GM18505 (cell line): ENCODE data around the gene APCDD1L.

Experiments used
- ATAC-seq: cut with Tn5 transposase; IDR thresholded peaks from one replicate; pipeline ENCODE4 v1.9.1; 2021; ENCODE audit not compliant: unreplicated experiment
- POLR2A ChIP-seq: IDR thresholded peaks from 4 replicates; pipeline ENCODE4 v1.6.1; 2011; ENCODE audit warnings: borderline replicate concordance; ENCODE audit not compliant: insufficient read depth, insufficient read length; ENCODE audit errors: extremely low read depth

APCDD1L gene

DNA sequence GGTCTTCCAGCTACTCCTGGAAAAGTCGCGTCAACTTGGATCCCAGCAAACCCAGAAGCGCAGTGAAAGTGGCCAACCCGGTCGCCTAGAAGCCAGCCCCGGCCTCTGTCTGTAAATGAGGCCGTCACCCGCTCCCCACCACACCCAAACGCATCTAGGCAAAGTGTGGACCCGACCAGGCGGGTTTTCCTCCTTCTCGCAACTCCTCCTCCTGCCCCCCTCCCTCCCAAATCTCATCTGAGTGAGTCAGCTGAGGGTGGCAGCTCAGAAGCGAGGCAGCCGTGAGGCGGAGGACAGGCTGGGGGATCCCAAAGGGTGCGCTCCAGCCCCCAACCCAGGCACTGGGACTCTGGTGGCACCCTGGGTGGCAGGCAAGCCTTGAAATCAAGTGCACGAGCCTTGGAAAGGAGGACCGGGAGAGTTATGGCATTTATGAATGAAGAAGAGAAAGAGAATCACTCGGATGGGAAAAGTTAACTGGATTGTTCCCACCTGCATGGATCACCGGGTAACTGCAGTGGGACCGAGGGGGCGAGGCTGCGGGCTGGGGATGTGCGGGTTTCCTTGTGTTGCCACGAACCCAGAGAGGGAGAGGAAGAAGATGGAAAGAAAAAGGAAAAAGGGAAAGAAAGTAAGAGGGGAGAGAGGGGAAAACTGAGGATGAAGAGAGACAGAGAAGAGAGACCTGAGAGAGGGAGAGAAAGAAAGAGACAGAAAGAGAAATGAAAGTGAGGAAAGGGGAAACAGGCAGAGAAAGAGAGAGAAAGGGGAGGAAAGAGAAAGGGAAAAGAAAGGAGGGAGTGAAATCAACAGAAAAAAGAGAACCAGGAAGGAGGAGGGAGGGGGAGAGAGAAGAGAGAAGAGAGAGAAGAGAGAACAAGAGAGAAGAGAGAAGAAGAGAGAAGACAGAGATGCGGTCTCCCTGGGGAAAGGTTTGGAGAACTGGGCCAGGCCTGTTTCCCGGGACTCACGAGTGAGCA is at the start of gene APCDD1L:
TSS of gene APCDD1L (minus strand) at position 167 of the 980 bp plus-strand sequence. CDS start 692 bp downstream, outside the sequence.
- no peak for TF ChIP-seq POLR2A
- no peak for ATAC-seq

DNA sequence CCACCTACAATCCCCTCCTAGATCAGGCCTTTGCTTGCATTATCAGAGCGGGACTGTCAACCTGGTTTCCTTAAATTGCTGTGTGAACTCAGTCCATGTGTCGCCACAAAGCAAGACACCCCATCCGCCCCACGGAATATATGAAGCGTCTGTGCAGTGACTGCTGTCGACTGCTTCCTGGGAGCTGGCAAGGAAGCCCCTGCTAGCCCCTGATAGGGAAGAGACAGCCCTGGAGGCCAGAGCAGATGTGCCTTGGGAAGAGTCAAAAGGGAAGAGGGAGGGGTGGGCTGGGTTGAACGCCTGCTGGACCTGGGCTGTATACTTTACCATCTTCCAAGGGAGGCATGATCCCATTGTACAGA is 44.1 kb upstream of the APCDD1L start:
- no peak for TF ChIP-seq POLR2A
- no peak for ATAC-seq

DNA sequence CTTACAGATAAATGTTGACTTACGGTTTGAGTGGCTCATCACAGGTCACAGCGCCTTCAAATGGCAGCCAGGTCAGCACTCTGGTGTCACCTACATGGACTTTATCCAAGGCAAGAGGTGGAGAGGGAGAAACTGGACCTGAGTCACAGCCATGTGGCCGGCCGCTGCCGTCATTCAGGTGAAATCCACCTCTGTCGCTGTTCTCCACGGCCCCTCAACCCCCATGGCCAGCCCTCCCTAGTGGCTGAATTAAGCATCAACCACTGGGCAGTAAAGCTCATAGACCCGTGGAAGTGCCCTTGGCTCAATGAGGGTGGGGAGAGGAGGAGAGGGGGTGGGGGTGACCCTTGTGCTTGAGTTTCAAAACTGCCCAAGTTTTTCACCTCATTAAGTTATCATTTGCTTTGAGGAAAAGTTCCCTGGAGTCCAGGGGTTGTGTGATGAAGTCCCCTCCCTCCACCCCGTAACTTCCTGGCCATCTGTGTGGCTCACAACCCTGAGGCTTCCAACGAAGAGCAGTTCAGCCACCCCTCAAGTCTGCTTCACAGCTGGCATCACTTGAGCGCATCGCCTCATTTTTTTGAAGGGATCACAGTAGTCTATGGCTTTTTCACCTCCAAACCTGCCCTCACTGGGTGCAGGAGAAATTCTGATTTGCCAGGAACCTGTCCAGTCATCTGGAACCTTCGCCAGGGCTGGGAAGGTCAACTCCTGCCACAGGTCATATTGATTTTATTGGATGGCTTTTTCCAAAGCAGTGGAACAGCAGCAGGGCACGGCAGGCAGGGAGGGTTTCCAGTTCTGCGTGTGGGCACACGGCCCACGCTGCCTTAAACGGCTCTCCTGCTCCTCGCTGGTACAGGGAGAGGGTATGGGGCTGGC is 43.5 kb upstream of the APCDD1L start:
- ATAC-seq: no peak
- TF ChIP-seq POLR2A: no peak

DNA sequence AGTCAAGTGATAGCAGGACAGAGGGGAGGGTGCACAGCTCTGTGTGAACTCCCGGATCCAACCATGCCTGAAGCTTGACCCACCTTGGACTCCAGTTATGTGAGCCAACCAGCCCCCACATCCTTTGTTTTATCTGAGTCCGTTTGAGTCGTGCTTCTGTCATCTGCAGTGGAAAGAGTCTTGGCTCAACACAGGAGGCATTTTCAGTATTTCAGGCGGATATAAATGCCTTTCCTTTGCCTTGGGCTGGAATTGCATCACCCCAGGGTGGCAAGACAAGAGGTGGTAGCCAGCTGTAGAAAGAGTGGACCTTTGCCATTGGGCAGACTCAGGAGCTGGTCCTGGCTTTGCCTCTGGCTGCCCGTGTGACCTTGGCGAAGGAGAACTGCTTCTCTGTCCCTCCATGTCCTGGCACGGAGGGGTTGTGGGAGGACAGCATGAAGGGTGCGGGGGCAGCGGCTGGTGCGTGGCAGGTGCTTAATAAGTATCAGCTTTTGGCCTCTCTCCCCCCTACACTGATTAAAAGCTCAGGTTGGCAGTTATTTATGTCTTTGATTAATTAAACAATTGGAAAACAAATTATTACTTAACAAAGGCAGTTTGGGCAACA is 42.6 kb upstream of the APCDD1L start:
- ATAC-seq: no peak
- TF ChIP-seq POLR2A: no peak

DNA sequence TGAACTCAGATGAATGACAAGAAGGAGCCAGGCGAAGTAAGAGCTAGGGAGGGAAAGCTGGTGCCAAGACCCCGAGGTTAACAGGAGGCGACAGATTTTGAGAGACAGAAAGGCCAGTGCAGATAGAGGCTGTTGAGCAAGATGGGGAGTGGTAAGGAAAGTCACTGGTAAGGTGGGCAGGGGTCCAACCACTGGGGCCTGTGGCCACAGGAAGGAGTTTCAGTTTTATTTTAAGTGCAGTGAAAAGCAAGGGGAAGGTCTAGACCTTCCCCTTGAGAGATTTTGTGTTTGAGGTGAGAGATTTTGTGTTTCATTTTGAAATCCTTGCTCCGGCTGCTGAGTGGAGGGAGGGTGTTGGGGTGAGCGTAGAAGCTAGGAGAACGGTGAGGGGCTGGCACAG is 41.8 kb upstream of the APCDD1L start:
- TF ChIP-seq POLR2A: no peak
- ATAC-seq: no peak

DNA sequence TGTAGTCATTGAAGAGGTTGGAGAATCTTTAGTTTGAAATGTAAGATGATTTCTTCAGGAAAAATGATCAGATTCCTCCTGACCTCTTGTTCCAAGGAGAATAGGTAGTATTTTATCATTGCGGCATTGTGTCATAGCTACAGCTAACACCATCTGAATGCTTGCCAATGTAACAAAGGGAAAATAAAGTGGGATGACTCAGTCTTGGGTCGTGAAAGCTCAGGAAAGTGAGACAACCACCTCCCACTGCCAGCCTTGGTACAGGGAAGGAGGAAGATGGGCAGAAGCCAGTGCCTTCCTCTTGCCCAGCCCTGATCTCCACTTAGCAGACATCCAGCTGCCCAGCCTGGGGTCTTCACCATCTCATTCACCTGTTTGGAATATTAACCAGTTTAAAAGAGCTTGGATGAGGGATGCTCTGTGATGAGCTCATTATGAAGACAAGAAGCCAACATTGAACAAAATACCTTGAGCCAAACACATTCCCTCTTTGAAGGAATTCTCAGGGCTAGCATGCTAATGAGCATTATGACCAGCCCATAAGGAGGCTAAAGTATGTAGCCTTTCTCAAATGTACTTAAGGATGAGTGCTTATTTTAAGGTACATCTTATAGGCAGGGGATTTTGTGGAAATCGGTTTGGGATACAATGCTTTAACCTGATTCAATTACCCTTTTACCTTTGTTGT is 40.0 kb upstream of the APCDD1L start:
- ATAC-seq: no peak
- TF ChIP-seq POLR2A: no peak

DNA sequence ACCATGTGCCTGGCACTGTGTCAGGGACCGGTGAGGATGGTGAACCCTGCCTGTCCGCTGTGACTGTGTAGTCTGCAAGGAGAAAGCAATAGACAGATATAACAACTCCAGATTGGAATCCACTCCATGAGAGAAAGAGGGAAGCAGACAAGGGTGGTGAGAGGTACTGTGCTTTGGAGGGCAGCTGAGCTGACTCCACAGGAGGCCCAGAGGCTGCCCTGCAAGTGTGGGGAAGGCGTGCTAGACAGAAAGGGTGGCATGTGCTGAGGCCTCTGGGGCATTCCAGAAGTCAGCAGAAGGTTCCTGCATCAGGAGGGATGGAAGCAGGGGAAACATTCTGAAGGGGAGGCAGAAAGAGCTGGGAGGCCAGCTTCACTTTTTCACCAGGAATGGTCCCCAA is 39.3 kb upstream of the APCDD1L start:
- ATAC-seq: no peak
- no peak for TF ChIP-seq POLR2A

DNA sequence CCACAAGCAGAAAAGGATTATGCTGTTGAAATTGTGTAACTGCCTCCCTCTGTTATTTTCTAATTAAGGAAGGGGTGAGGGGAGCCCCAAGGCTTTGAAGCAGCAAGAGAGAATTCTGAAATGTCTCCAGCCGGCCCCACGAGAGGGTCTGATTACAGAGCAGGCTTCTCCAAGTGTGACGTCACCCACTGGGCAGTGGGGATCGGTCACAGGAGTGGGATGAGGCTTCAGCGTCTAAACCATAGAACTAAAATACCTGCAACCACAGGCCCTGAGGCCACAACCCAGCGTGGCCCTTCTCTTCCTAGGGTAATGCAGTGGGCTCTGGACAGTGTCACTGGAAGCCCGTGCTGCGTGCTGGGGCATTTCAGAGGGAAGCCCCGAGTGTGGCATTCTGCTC is 38.6 kb upstream of the APCDD1L start:
- TF ChIP-seq POLR2A: no peak
- no peak for ATAC-seq

DNA sequence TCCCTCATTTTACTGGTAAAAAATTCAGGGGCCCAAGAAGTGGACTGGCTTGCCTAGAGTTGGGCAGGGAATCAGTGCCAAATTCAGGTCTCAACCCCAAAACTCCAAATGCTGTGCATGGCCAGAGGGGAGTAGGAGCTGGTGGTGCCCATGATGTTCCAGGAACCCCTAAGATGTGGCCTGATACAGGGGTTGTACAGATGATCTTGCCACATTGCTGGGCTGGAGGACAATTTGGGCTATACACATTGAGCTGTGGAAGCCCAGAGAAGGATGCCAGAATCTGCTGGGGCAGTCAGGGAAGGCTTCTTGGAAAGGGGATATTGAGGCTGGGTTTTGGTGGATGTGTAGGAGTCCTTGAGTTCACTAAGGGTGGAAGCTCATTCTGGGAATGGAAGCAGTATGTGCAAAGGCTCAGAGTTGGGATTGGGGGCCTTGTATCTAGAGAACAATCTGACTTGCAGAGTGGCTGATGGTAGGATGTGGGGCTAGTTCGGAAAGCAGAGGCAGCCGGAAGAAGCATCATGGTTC is 38.0 kb upstream of the APCDD1L start:
- TF ChIP-seq POLR2A: no peak
- no peak for ATAC-seq

DNA sequence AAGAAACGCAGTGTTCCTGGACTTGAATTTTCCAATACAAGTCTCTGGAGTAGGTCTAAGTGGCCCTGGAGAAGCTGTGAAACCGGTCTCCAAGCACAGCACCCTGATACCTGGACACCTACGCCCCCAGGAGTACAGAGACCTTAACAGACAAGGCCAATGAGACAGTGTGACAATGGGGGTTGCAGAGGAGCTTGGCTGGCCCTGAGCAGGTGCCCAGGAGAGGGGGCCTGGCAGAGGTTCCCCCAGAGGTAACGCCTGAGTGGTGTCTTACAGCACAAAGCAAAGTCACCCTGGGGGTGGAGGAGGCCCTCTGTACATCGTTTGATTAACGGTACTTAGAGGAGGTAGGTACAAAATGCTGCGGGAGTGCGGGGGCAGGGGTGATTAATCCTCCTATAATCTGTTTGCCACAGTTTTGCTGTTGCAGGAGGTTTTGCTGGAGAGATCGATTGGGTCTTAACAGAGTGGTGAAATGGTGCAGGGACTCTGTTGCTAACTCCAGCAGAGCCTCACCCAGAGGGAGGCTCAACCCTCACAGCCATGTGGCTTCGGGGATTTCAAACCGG is 37.3 kb upstream of the APCDD1L start:
- TF ChIP-seq POLR2A: no peak

DNA sequence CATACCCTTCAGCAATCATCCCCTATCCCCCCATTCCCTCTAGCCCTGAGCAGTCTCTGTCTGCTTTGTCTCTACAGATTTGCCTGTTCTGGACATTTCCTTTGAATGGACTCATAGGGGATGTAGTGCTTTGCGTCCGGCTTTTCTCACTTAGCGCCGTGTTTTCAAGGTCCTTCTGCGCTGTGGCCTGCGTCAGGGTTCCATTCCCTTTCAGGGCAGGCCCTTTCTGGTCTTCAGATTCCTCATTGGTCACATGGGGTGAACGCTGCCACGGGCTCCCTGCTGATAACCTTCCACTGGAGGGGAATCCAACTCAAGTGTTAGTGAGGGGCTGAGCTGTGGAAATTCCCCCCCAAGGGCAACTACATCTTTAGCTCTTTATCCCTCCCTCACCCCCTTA is 36.4 kb upstream of the APCDD1L start:
- no peak for TF ChIP-seq POLR2A
- no peak for ATAC-seq

More for the DNA sequence above, 37.3 kb upstream of the APCDD1L start:
- ATAC-seq: no peak

DNA sequence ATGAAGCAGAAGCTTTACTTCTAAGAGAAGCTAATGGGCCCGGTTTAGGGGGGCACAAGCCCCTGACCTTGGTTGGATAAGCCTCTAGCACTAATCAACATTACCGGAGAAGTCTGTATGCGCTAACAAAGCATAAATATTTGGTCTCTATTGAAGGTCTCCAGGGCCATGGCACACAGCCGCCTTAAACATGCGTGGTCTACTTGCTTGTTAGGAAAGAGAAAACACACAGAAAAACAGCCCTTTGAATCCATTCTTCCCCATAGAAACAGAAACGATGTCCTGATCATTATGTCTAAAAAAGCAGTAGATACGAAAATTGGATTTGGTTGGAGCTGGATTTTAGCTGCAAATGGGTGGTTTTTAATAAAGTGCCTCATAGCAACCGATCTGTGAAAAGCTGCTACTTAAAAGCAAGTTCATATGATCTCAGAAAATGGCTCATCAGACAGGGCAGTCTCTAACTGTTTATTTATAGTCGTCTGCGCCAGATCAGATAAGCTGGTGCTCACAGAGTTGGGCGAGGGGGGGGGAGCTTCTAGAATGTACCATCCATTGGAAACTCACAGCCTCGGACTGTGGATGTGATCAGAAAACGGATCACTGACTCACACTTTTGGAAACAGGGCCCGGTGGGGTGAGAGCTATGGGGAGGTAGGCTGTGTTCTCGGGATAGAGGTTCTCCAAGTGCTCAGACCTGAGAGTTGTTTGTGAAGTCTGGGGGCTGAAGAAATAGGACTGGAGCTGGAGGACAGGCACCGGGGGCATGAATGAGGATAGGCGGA is 35.3 kb upstream of the APCDD1L start:
- TF ChIP-seq POLR2A: no peak
- no peak for ATAC-seq
